Measurements from ENCODE around the gene TLNRD1.

Gene TLNRD1

DNA sequence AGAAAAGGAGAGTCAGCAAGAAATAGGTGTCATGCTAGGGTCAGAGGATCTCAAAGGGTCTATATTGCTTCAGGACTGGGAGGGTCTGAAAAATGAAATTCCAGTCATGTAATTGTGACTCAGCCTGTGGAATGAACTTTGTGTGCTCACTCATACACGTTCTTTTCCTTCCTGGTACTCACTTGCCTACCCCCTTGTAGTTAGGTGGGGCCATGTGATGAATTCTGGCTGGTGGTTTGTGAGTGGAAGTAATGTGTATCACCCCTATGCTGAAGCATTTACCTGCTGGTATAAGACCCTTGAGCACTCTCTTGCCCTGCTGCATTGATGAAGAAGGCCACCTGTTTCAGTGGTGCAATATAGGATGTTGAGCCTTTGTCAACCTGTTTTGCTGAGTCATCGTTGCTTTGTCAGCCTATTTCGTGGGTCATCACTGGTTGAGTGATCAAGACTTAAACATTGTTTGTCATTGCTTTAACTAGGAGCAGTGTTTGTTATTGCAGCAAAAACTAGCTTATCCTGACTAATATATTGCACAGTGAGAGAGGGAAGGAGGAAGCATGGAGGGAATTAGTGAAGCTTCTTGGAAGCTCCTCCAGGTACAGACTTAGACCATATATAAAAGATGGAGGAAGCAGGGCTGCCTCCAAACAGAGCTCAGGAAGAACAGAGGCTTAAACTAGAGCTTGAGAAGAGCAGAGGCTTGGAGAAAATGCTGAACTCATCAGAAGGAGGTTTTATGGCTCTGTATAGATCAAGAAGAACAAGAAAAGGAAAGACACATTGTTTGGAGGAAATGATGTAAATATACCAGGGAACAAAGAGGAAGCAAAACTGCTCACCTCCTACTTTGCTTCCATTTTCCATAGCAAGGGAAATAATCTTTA is 28.9 kb downstream of the TLNRD1 start:
- TF ChIP-seq, protein P1, sequence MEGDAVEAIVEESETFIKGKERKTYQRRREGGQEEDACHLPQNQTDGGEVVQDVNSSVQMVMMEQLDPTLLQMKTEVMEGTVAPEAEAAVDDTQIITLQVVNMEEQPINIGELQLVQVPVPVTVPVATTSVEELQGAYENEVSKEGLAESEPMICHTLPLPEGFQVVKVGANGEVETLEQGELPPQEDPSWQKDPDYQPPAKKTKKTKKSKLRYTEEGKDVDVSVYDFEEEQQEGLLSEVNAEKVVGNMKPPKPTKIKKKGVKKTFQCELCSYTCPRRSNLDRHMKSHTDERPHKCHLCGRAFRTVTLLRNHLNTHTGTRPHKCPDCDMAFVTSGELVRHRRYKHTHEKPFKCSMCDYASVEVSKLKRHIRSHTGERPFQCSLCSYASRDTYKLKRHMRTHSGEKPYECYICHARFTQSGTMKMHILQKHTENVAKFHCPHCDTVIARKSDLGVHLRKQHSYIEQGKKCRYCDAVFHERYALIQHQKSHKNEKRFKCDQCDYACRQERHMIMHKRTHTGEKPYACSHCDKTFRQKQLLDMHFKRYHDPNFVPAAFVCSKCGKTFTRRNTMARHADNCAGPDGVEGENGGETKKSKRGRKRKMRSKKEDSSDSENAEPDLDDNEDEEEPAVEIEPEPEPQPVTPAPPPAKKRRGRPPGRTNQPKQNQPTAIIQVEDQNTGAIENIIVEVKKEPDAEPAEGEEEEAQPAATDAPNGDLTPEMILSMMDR (IDR thresholded peaks at IDR 0.05; ENCODE audit: extremely low read depth, insufficient read depth, missing control alignments) = no peak
- no peak for DNase-seq (ENCODE audit: low spot score)
- in situ Hi-C loops (cut with MboI; ENCODE audit: low pct_unique_long_range_greater_than_20kb, low sequenced_read_pairs, unreplicated experiment) = no loop called here

DNA sequence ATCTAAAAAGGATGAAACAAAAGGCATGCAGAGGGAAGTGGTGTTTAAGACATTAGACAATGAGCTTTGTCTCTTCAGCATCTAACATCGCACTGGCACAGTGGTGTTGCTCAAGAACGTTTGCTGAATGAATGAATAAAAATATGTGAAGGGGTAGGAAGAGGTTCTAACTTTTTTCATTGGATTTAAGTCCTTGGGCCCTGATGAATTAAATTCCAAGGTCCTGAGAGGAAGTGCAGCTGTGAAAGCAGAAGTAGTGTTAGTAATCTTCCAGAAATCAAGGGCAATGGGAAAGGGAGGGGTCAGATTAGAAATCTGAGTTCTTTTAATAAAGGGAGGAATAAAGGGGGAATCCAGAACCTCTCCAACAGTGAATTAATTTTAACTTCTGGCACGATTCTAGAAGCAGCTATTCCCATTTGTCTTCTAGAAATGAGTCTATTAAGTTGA is 29.6 kb downstream of the TLNRD1 start:
- in situ Hi-C loops (cut with MboI; ENCODE audit: low pct_unique_long_range_greater_than_20kb, low sequenced_read_pairs, unreplicated experiment) = no loop called here
- TF ChIP-seq, protein P1 (IDR thresholded peaks at IDR 0.05; ENCODE audit: extremely low read depth, insufficient read depth, missing control alignments) = no peak
- no peak for DNase-seq (ENCODE audit: low spot score)

DNA sequence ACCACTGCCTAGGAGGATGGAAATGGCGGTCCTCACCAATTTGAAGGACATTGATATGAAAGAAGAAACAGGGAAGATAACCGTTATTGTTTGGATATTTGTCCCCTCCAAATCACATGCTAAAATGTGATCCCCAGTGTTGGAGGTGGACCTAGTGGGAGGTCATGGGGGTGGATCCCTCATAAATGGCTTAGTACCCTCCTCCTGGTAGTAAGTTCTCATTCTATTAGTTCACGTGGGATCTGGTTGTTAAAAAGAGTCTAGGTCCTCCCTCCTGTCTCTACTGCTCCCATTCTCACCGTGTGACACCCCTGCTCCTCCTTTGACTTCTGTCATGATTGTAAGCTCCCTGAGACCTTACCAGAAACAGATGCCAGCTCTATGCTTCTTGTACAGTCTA is 30.5 kb downstream of the TLNRD1 start:
- TF ChIP-seq, protein P1 (IDR thresholded peaks at IDR 0.05; ENCODE audit: extremely low read depth, insufficient read depth, missing control alignments) = no peak
- in situ Hi-C loops (cut with MboI; ENCODE audit: low pct_unique_long_range_greater_than_20kb, low sequenced_read_pairs, unreplicated experiment) = no loop called here
- no peak for DNase-seq (ENCODE audit: low spot score)

DNA sequence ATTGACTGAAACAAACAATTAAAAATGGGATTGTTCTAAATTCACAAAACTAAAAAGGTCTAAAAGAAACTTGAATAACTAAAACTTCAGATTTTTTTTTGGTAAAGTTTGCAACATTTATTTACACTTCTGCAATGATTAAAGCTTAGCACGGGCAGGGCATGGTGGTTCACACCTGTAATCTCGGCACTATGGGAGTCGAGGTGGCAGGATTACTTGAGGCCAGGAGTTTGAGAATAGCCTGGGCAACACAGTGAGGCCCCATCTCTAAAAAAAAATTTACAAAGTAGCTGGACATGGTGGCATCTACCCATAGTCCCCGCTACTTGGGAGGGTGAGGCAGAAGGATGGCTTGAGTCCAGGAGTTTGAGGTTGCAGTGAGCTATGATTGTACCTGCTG is 31.6 kb downstream of the TLNRD1 start:
- TF ChIP-seq, protein P1 (IDR thresholded peaks at IDR 0.05; ENCODE audit: extremely low read depth, insufficient read depth, missing control alignments) = no peak
- in situ Hi-C loops (cut with MboI; ENCODE audit: low pct_unique_long_range_greater_than_20kb, low sequenced_read_pairs, unreplicated experiment) = no loop called here
- no peak for DNase-seq (ENCODE audit: low spot score)

DNA sequence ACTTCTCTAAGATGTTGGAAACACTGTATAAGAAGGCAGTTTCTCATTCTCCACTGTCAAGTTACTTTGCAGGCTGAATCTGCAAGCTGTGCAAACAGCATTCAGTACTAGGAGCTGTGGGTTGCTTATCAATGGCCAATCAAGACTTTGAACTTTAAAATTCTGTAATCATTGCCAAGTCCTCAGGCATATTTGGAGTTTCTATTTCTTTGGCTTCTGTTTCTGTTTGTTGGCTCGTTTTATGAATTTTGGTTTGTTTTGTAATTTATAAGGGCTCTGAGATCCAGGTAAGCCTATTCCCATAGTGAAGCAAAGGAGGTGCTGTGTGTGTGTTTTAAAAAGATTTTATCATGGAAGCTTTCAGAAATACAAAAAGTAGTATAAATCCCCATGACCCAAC is 32.1 kb downstream of the TLNRD1 start:
- no peak for DNase-seq (ENCODE audit: low spot score)
- TF ChIP-seq, protein P1 (IDR thresholded peaks at IDR 0.05; ENCODE audit: extremely low read depth, insufficient read depth, missing control alignments) = no peak
- in situ Hi-C loops (cut with MboI; ENCODE audit: low pct_unique_long_range_greater_than_20kb, low sequenced_read_pairs, unreplicated experiment) = no loop called here

DNA sequence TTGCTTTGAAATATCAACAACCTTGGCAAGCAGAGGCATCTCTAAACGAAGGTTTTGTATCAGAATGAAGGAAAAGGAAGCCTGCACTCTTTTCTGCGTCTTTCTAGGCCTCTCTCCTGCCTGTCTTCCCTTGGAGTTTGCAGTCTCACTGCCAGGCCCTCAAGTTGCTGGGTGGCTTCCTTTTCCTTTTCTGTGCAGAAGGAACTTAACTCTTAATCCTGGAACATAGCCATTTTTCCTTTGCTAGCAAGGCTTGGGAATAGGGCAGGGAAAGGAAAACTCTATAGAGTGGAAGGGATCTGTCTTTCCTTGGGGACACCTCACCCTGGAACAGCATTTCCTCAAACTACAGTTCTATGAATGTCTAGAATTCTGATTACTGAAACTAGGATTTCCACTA is 32.8 kb downstream of the TLNRD1 start:
- in situ Hi-C loops (cut with MboI; ENCODE audit: low pct_unique_long_range_greater_than_20kb, low sequenced_read_pairs, unreplicated experiment) = no loop called here
- DNase-seq (ENCODE audit: low spot score) = no peak
- TF ChIP-seq, protein P1 (IDR thresholded peaks at IDR 0.05; ENCODE audit: extremely low read depth, insufficient read depth, missing control alignments) = no peak

All from GM13977 (cell line).